AG04449 (cell line): ENCODE results near the gene TEAD1.

Experiments
- CTCF ChIA-PET: fragments of 350-600 bp; formaldehyde crosslinking; extraction: SDS; loops from one replicate; lab custom pipeline; 2021; ENCODE audit warnings: antibody characterized with exemption; lab: Yijun Ruan, JAX
- POLR2A ChIA-PET: fragments of 400-600, 350-600 bp; formaldehyde crosslinking; extraction: SDS; loops from one replicate; lab custom pipeline; 2020; ENCODE audit warnings: antibody characterized with exemption, inconsistent platforms; lab: Yijun Ruan, JAX
- DNase-seq: peaks from one replicate; pipeline ENCODE4 v3.0.0-alpha.2; 2010; ENCODE audit warnings: low read depth, low spot score
- H3K4me3 ChIP-seq: 2 replicates; pipeline ENCODE4 v1.5.1; 2011; ENCODE audit warnings: low read depth, mild to moderate bottlenecking, control low read depth, low read length
- CTCF ChIP-seq: IDR thresholded peaks from one replicate; pipeline ENCODE4 v1.5.1; 2011; ENCODE audit warnings: mild to moderate bottlenecking, moderate library complexity, low read length, control low read depth, inconsistent platforms; ENCODE audit not compliant: insufficient read depth; ENCODE audit errors: missing control alignments

Gene TEAD1

GRCh38 chr11:12685229-12685628, 11.0 kb downstream of the TEAD1 start:
- H3K4me3 ChIP-seq: no peak overlapping the region
- POLR2A ChIA-PET: no interaction called here
- CTCF ChIA-PET: interaction anchor here (0.8 to 1.4 kb wide), 3 partner anchors 184 to 397 kb away, joined by 3 to 4 read pairs (median 3); no protein-coding TSS in a partner anchor
- no peak for TF ChIP-seq CTCF
- no peak for DNase-seq

GRCh38 chr11:12686246-12687060, 12.2 kb downstream of the TEAD1 start:
- ChIA-PET CTCF (interaction anchor here (1.4 to 1.8 kb wide), 2 partner anchors 202 to 398 kb away, joined by 3 to 5 read pairs; no protein-coding TSS in a partner anchor), POLR2A (no interaction called here)
- H3K4me3 ChIP-seq: no peak overlapping the region
- TF ChIP-seq CTCF: no peak
- DNase-seq: no peak

GRCh38 chr11:12687216-12687623, 13.0 kb downstream of the TEAD1 start:
- DNase-seq: no peak
- ChIA-PET POLR2A (no interaction called here), CTCF (interaction anchor here (1.8 kb wide), 1 partner anchor 201 kb away, joined by 5 read pairs; no protein-coding TSS in a partner anchor)
- no peak for TF ChIP-seq CTCF
- no peak overlapping the region for H3K4me3 ChIP-seq

GRCh38 chr11:12687740-12688139, 13.5 kb downstream of the TEAD1 start:
- no peak for DNase-seq
- ChIA-PET POLR2A (no interaction called here), CTCF (interaction anchor here (1.1 to 1.2 kb wide), 2 partner anchors 182 to 276 kb away, joined by 3 read pairs; no protein-coding TSS in a partner anchor)
- no peak overlapping the region for H3K4me3 ChIP-seq
- TF ChIP-seq CTCF: no peak

- TF ChIP-seq CTCF: no peak
- no peak for DNase-seq
- ChIA-PET POLR2A (no interaction called here), CTCF (interaction anchor here (1.2 kb wide), 1 partner anchor 181 kb away, joined by 3 read pairs; no protein-coding TSS in a partner anchor)
- no peak overlapping the region for H3K4me3 ChIP-seq
Measured at GRCh38 chr11:12689029-12689755, 15.0 kb downstream of the TEAD1 start.

GRCh38 chr11:12690663-12691062, 16.4 kb downstream of the TEAD1 start:
- no peak for TF ChIP-seq CTCF
- CTCF ChIA-PET: interaction anchor here (1.5 to 3.5 kb wide), 2 partner anchors 199 to 208 kb away, joined by 3 to 17 read pairs; no protein-coding TSS in a partner anchor
- no peak overlapping the region for H3K4me3 ChIP-seq
- DNase-seq: no peak
- POLR2A ChIA-PET: no interaction called here
